GM08714 (cell line): ENCODE results near the gene SFR1.

ENCODE experiments used
- H3K4me3 ChIP-seq: fragments of 200-500 bp; sonication (Bioruptor generic); 2 replicates; pipeline ENCODE4 v1.5.1; 2014; ENCODE audit warnings: mild to moderate bottlenecking, low read length, inconsistent platforms
- ZNF274 ChIP-seq: IDR thresholded peaks from 2 replicates; pipeline ENCODE4 v1.6.1; 2012; ENCODE audit warnings: mild to moderate bottlenecking, low read depth, low read length

The SFR1 gene

GRCh38 chr10:104096692-104097091 lies 25.3 kb upstream of the SFR1 start:
- no peak for TF ChIP-seq ZNF274
- no peak overlapping the region for H3K4me3 ChIP-seq

- H3K4me3 ChIP-seq, result no peak overlapping the region
- TF ChIP-seq ZNF274, result no peak
Measured at GRCh38 chr10:104098358-104098925, 23.5 kb upstream of the SFR1 start.

GRCh38 chr10:104099269-104099668 lies 22.7 kb upstream of the SFR1 start:
- TF ChIP-seq ZNF274, result no peak
- no peak overlapping the region for H3K4me3 ChIP-seq

- H3K4me3 ChIP-seq, result no peak overlapping the region
- TF ChIP-seq ZNF274, result no peak
Measured at GRCh38 chr10:104099941-104100340, 22.0 kb upstream of the SFR1 start.

- no peak for TF ChIP-seq ZNF274
- no peak overlapping the region for H3K4me3 ChIP-seq
Measured at GRCh38 chr10:104100795-104101194, 21.2 kb upstream of the SFR1 start.

GRCh38 chr10:104101902-104102301 lies 20.1 kb upstream of the SFR1 start:
- TF ChIP-seq ZNF274, result no peak
- no peak overlapping the region for H3K4me3 ChIP-seq

- no peak for TF ChIP-seq ZNF274
- no peak overlapping the region for H3K4me3 ChIP-seq
Measured at GRCh38 chr10:104103956-104104355, 18.0 kb upstream of the SFR1 start.

- no peak for TF ChIP-seq ZNF274
- H3K4me3 ChIP-seq, result no peak overlapping the region
Measured at GRCh38 chr10:104104418-104104817, 17.6 kb upstream of the SFR1 start.

GRCh38 chr10:104104926-104105325 lies 17.0 kb upstream of the SFR1 start:
- no peak for TF ChIP-seq ZNF274
- H3K4me3 ChIP-seq, result no peak overlapping the region

- TF ChIP-seq ZNF274, result no peak
- H3K4me3 ChIP-seq, result no peak overlapping the region
Measured at GRCh38 chr10:104109908-104110662, 11.9 kb upstream of the SFR1 start.

GRCh38 chr10:104113376-104113956 lies 8.5 kb upstream of the SFR1 start:
- no peak for TF ChIP-seq ZNF274
- H3K4me3 ChIP-seq, result no peak overlapping the region

- H3K4me3 ChIP-seq, result no peak overlapping the region
- TF ChIP-seq ZNF274, result no peak
Measured at GRCh38 chr10:104117839-104118323, 4.1 kb upstream of the SFR1 start.

- H3K4me3 ChIP-seq, result no peak overlapping the region
Measured at GRCh38 chr10:104119996-104120395, 2.0 kb upstream of the SFR1 start.

GRCh38 chr10:104120512-104120902 lies 1.5 kb upstream of the SFR1 start:
- TF ChIP-seq ZNF274, result no peak
- peak overlapping the region; percentile 7 for H3K4me3 ChIP-seq

More at GRCh38 chr10:104119996-104120395, 2.0 kb upstream of the SFR1 start:
- TF ChIP-seq ZNF274, result no peak

- TF ChIP-seq ZNF274, result no peak
- peak overlapping the region; percentile 84 for H3K4me3 ChIP-seq
Measured at GRCh38 chr10:104120903-104121484, 977 bp upstream of the SFR1 start.
